GM10847 (cell line): ENCODE results near the gene AKAP13.

ENCODE experiments used
- POLR2A ChIP-seq: IDR thresholded peaks from 2 replicates; pipeline ENCODE4 v1.6.1; 2011; ENCODE audit not compliant: insufficient read length; ENCODE audit errors: extremely low read depth

AKAP13 gene, protein sequence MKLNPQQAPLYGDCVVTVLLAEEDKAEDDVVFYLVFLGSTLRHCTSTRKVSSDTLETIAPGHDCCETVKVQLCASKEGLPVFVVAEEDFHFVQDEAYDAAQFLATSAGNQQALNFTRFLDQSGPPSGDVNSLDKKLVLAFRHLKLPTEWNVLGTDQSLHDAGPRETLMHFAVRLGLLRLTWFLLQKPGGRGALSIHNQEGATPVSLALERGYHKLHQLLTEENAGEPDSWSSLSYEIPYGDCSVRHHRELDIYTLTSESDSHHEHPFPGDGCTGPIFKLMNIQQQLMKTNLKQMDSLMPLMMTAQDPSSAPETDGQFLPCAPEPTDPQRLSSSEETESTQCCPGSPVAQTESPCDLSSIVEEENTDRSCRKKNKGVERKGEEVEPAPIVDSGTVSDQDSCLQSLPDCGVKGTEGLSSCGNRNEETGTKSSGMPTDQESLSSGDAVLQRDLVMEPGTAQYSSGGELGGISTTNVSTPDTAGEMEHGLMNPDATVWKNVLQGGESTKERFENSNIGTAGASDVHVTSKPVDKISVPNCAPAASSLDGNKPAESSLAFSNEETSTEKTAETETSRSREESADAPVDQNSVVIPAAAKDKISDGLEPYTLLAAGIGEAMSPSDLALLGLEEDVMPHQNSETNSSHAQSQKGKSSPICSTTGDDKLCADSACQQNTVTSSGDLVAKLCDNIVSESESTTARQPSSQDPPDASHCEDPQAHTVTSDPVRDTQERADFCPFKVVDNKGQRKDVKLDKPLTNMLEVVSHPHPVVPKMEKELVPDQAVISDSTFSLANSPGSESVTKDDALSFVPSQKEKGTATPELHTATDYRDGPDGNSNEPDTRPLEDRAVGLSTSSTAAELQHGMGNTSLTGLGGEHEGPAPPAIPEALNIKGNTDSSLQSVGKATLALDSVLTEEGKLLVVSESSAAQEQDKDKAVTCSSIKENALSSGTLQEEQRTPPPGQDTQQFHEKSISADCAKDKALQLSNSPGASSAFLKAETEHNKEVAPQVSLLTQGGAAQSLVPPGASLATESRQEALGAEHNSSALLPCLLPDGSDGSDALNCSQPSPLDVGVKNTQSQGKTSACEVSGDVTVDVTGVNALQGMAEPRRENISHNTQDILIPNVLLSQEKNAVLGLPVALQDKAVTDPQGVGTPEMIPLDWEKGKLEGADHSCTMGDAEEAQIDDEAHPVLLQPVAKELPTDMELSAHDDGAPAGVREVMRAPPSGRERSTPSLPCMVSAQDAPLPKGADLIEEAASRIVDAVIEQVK (N-terminal part only)

GRCh38 chr15:85380217-85380811 lies at the start of gene AKAP13:
AKAP13 (plus strand) TSS chr15:85380603; CDS start chr15:85485721, 105,118 bp downstream.
- peak; percentile 86 for TF ChIP-seq POLR2A

- TF ChIP-seq POLR2A: peak; percentile 6
These were observed 49.4 kb upstream of the AKAP13 start for GRCh38 chr15:85330901-85331588.

GRCh38 chr15:85331655-85332285 lies 48.6 kb upstream of the AKAP13 start:
- TF ChIP-seq POLR2A: no peak

DNA sequence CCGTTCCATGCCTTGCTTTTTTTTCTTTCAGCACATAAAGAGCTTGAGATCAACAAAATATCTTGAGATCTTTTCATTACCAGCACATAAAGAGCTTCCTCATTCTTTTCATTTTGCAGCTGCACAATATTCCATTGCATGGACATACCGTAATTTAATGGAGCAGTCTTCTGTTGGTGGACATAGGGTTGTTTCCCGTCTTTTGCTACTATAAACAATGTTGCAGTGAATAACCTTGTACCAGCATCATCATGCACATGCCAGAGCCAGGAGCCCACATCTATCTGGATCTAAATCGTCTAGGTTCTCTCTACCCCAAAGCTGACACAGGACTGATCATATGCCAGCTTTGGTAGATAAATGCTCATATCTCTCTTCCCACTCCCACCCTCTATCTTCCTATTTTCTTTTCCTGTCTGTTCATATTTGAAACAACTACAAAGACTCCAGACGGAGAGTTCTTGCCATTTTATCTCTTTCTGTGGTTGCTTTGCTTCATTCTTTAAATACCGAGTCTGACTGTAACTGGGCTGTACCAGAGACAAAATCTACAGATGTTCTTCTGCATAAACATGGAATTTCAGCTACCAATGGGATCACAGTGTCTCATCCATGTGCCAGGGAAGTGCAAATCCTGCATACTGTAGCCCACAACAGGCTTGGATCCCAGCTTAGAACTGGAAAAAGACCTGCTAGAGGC lies 47.1 kb upstream of the AKAP13 start:
- no peak for TF ChIP-seq POLR2A

DNA sequence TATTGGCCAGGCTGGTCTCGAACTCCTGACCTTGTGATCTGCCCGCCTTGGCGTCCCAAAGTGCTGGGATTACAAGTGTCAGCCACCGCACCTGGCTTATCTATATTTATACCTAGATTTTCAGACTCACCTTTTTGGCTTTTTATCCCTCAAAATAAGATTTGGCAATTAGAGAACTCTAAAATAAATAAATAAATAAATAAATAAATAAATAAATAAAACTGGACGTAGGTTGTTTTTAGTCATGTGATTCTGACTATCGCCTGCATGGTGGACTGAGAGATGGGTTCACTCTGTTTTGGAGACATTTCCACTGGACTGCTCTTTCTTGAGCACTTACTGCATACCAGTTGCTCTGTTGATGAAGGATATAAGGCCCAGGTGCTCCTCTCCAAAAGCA lies 46.2 kb upstream of the AKAP13 start:
- TF ChIP-seq POLR2A: no peak

GRCh38 chr15:85335193-85335942 lies 45.0 kb upstream of the AKAP13 start:
- TF ChIP-seq POLR2A: no peak

DNA sequence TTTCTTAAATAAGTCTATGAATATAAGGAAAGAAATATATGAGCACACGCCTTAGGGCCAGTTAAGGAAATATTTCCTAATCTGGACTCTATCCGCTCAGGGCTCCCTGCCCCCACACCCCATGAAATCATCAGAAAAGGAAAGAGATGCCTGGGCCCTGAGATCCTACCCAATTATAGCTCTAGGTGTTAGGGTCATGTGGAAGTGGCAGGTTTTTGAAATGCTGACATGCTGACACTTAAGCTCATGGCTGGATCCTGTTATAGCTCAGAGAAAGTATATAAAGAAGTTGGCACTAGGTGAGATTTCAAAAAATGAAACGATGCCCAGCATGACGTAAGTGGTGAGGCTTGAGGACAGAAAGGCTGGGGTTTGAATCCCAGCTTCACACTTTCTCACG lies 43.5 kb upstream of the AKAP13 start:
- TF ChIP-seq POLR2A: no peak

DNA sequence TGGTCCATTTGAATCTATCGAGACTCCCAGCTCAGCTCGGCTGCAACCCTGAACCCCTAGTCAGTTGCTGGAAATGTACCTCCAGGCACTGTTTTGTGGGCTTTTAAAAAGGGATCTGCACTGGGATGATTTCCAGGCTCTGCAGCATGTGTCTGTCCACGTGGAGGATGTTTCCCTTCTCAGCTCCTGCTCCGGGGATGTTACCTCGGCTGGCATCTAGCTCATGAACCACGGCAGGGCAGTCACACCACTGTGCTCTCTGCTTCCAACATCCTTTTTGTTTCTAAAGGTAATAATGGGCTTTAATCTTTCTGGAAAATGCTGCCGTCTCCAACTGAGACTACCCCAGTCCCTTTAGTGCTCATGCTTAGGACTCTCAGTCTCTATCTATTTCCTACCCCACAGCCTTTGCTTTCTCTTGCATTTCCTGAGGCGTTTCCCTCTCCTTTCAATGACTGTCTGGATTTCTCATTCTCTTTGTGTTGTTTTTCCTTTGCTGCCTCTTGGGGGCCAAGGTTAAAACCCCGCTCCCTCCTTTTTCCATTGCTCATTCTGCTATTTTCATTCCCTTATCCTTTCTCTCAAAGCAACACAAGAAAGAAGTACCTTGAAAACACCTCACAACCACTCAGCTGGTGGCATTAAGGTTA lies 42.9 kb upstream of the AKAP13 start:
- TF ChIP-seq POLR2A: no peak

- no peak for TF ChIP-seq POLR2A
These were observed 40.1 kb upstream of the AKAP13 start for GRCh38 chr15:85340321-85340665.

DNA sequence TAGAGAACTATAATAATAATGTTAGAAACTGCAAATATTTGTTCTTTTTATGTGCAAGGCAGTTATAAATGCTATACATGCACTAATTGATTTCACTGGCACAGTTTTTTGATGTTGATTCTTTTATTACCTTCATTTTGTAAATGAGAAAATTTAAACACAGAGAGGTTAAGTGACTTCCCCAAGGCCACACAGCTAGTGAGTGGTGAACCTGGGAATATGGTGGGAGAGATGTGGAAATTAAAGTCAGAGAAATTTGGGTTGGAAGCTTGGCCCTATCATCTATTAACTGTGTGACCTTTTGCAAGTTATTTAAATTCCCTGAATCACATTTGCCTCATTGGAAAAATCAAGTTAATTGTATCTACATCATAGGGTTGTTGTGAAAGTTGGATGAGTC lies 39.6 kb upstream of the AKAP13 start:
- TF ChIP-seq POLR2A: no peak

- TF ChIP-seq POLR2A: no peak
These were observed 30.0 kb upstream of the AKAP13 start for GRCh38 chr15:85350395-85350794.

DNA sequence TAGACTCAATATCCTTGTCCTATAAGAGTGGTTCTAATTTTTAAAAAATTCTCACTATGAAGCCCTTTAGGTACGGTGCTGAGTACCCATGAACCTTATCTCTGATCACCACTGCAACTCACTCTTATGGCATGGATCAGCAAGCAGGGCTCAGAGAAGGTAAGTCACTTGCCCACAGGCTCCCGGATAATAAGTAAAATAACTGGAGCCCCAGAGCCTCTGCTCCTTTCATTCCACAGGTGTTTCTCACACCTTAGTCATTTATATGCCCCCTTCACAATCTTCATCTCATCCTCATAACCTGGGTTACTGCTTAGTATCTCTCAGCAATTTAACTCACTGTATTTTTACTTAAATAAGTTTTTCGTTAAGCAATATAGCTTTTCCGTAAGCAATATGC lies 28.4 kb upstream of the AKAP13 start:
- no peak for TF ChIP-seq POLR2A
